ENCODE data around the gene TBL1X.

DNA sequence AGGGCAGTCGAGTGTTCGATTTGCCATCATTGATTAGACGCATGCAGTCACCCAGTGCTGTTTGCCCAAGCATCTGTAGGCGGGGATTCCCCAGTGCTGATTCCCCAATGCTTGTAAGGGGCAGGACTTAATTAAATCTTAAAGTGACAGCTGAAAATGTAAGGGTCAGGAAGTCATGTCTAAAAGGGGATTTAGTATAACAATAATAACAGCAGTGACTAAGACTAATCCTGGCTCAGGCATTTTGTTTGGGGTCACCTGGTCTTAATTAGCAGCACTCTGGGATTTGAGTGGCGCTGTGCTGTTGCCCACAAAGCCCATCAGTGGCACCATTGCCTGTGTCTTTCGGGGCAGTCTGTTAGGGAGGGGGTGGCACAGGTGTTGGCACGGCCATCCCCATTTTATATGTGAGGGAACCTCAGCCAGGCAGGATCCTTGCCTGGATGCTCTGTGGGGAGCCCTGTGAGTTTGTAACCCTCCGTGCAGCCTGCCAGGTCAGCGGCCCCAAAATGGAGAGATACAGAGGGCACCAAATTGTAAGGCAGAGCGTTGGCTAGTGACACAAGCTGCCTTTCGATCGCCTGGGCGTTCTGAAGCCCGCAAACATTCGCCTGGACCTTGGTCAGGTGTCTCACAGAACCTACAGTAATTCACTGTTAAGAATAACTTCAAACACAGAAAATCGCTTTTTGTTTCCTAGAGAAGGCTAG, 146.7 kb downstream of the TBL1X start:
- TF ChIP-seq POLR2A (IDR thresholded peaks at IDR 0.05), result no peak
- TF ChIP-seq CTCF (IDR thresholded peaks at IDR 0.05), result no peak
